GM21526 (cell line): Measurements from ENCODE around the gene SLC22A12.

Experiments
- ATAC-seq: cut with Tn5 transposase; IDR thresholded peaks from one replicate; pipeline ENCODE4 v1.9.1; 2021; ENCODE audit warnings: moderate library complexity; ENCODE audit not compliant: unreplicated experiment, low FRiP score

Gene SLC22A12

GRCh38 chr11:64620381-64620971, 29.5 kb downstream of the SLC22A12 start:
- ATAC-seq, result no peak

- no peak for ATAC-seq
These were observed 30.4 kb downstream of the SLC22A12 start for GRCh38 chr11:64621283-64622019.

GRCh38 chr11:64622681-64623080, 31.7 kb downstream of the SLC22A12 start:
- ATAC-seq, result no peak

GRCh38 chr11:64624883-64625481, 34.0 kb downstream of the SLC22A12 start:
- no peak for ATAC-seq

- no peak for ATAC-seq
These were observed 35.6 kb downstream of the SLC22A12 start for GRCh38 chr11:64626637-64627036.

- ATAC-seq, result no peak
These were observed 36.4 kb downstream of the SLC22A12 start for GRCh38 chr11:64627371-64627770.

- ATAC-seq, result no peak
These were observed 37.6 kb downstream of the SLC22A12 start for GRCh38 chr11:64628596-64628995.

- ATAC-seq, result no peak
These were observed 38.1 kb downstream of the SLC22A12 start for GRCh38 chr11:64629103-64629502.

GRCh38 chr11:64629796-64630562, 39.0 kb downstream of the SLC22A12 start:
- no peak for ATAC-seq

- ATAC-seq, result no peak
These were observed 40.7 kb downstream of the SLC22A12 start for GRCh38 chr11:64631675-64632074.

GRCh38 chr11:64632237-64632636, 41.2 kb downstream of the SLC22A12 start:
- ATAC-seq, result no peak

- ATAC-seq, result no peak
These were observed 41.6 kb downstream of the SLC22A12 start for GRCh38 chr11:64632654-64633053.

GRCh38 chr11:64633555-64634159, 42.6 kb downstream of the SLC22A12 start:
- ATAC-seq, result no peak

- no peak for ATAC-seq
These were observed 46.5 kb downstream of the SLC22A12 start for GRCh38 chr11:64637334-64638017.

- no peak for ATAC-seq
These were observed 47.1 kb downstream of the SLC22A12 start for GRCh38 chr11:64638018-64638665.

GRCh38 chr11:64638829-64639228, 47.8 kb downstream of the SLC22A12 start:
- ATAC-seq, result no peak

- ATAC-seq, result no peak
These were observed 48.9 kb downstream of the SLC22A12 start for GRCh38 chr11:64639885-64640284.

- ATAC-seq, result no peak
These were observed 50.8 kb downstream of the SLC22A12 start for GRCh38 chr11:64641596-64642417.

- no peak for ATAC-seq
These were observed 51.4 kb downstream of the SLC22A12 start for GRCh38 chr11:64642418-64642735.
